ENCODE results near the gene ARSB. TPM values are rescaled to one million over a fixed set of nuclear protein-coding genes. Genes with fewer than 3 reads are reported as not detected.

ARSB gene
- total and polyA plus RNA-seq, 2 experiments from 2014 or later, result 30.1 to 43.7 TPM

DNA sequence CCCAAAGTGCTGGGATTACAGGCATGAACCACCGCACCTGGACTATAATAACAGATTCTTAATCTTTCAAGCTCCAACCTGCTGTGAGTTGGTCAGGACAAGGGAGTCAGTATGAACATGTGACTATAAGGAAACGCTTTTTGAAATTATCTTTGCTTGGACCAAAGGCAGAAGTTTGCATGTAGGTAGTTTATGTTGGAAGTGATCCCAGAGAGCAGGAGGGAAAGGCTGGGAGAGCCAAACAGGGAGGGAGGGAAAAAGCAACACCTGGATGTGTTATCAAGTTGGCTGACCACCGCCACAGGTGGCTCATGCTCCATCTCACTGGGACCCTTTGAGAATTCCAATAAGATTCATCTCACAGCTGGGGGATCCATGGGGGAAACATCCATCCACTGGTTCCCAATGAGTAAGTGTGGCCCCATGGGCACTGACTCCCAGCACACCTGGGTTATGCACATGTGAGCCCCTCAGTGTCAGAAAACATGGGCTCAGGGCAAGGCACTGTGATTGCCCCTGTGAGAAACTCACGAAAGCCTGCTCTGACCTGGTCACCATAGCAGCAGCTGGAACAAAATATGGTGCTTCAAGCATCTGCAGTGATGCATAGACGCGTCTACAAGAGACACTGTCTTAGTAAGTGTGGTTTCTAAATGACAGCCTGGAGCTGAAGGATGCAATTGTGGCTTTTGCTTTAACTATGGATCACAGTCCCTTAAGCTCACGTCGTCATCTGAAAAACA is 62.1 kb downstream of the ARSB start:
- H4K20me1 ChIP-seq (ENCODE audit: insufficient read depth), result no peaks in the 10 kb centered on the region
- H3F3A ChIP-seq (ENCODE audit: insufficient read depth), result peaks cover 8% of the 10 kb centered on the region; the same call in 1 of the 2 replicates
- peaks cover 8% of the 10 kb centered on the region for H3K4me1 ChIP-seq (ENCODE audit: insufficient read depth)
- no peak for TF ChIP-seq EZH2phosphoT487 (IDR thresholded peaks at IDR 0.05; ENCODE audit: insufficient read depth, low read depth)
- TF ChIP-seq EZH2 (IDR thresholded peaks at IDR 0.05; ENCODE audit: insufficient read depth, poor library complexity, severe bottlenecking), result no peak
- no peak overlapping the region for H2AFZ ChIP-seq
- no peaks in the 10 kb centered on the region for H3K79me2 ChIP-seq (ENCODE audit: insufficient read depth)
- H3K27ac ChIP-seq, result no peak overlapping the region
- in situ Hi-C loops (cut with MboI), result no loop called here
- 87 to 93% methylated on average over 8 of the region's 8 CpGs for WGBS, 2 experiments (ENCODE audit: low coverage in 1 of 2, low lambda C conversion rate in 2 of 2, missing lambda C conversion rate in 2 of 2)
- no peak overlapping the region for H3K9ac ChIP-seq
- H3K27me3 ChIP-seq (replicated peaks; ENCODE audit: insufficient read depth), result no peaks in the 10 kb centered on the region
- no peak overlapping the region for H3K4me2 ChIP-seq (ENCODE audit: unreplicated experiment)
- no peaks in the 10 kb centered on the region for H3K36me3 ChIP-seq (ENCODE audit: low read depth)
- H3K4me3 ChIP-seq, result no peak overlapping the region
- no peaks in the 10 kb centered on the region for H3K9me3 ChIP-seq (ENCODE audit: low read depth)
- no peak for DNase-seq
- H3K9me2 ChIP-seq (ENCODE audit: insufficient read depth), result no peaks in the 10 kb centered on the region

DNA sequence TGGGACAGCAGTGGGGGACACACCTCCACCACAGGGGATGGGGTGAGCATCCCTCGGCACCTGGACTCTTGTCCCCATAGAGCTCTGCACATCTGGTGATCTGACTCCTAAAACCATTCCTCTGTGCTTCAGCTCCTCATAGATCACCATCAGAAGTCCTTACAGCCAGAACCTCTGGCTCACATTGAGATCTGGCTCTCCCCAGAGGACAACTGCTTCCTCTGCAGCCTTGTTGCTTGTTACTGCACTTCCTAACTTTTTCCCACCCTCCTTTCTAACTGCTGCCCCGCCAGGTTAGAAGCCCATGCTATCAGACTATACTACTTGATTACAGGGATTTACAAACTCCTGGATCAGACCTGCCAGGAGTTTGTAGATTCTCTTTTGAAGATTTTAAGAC is 64.5 kb downstream of the ARSB start:
- DNase-seq, result peak; percentile 37
- Histone ChIP-seq H3K27ac (no peak overlapping the region), H3K4me3 (no peak overlapping the region), H3K9me2 (ENCODE audit: insufficient read depth) (no peaks in the 10 kb centered on the region), H3K4me2 (ENCODE audit: unreplicated experiment) (no peak overlapping the region), H3K9ac (no peak overlapping the region), H2AFZ (no peak overlapping the region), H3K4me1 (ENCODE audit: insufficient read depth) (no peaks in the 10 kb centered on the region), H3F3A (ENCODE audit: insufficient read depth) (no peaks in the 10 kb centered on the region), H3K27me3 (replicated peaks; ENCODE audit: insufficient read depth) (no peaks in the 10 kb centered on the region), H4K20me1 (ENCODE audit: insufficient read depth) (no peaks in the 10 kb centered on the region), H3K9me3 (ENCODE audit: low read depth) (no peaks in the 10 kb centered on the region), H3K79me2 (ENCODE audit: insufficient read depth) (no peaks in the 10 kb centered on the region), H3K36me3 (ENCODE audit: low read depth) (no peaks in the 10 kb centered on the region)
- 63 to 72% methylated on average over 2 of the region's 2 CpGs for WGBS, 2 experiments (ENCODE audit: low coverage in 1 of 2, low lambda C conversion rate in 2 of 2, missing lambda C conversion rate in 2 of 2)
- no peak for TF ChIP-seq EZH2phosphoT487 (IDR thresholded peaks at IDR 0.05; ENCODE audit: insufficient read depth, low read depth)
- no peak for TF ChIP-seq EZH2 (IDR thresholded peaks at IDR 0.05; ENCODE audit: insufficient read depth, poor library complexity, severe bottlenecking)
- in situ Hi-C loops (cut with MboI), result no loop called here

DNA sequence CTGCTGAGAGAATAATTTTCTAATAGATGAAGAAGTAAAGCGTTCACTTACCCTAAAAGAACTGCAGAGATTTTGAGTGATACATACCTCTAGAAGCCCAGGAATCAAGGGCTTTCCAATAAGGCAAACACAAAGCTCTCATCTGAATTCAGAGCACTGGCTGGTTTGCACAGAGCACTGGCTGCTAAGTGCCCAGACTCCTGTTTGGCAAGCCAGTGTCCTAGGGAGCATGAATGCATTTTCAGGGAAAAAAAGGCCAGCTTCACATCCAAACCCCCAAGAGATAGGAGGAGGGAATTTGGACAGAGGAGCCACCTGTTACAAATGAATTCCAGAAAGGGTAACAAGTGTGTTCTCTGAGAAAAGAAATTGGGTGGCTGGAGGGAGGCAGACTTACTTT is 65.3 kb downstream of the ARSB start:
- WGBS, 2 experiments (ENCODE audit: low coverage in 1 of 2, low lambda C conversion rate in 2 of 2, missing lambda C conversion rate in 2 of 2), result 100% methylated on average over 1 of the region's 1 CpG
- no peaks in the 10 kb centered on the region for H3K9me2 ChIP-seq (ENCODE audit: insufficient read depth)
- H3K9ac ChIP-seq, result no peak overlapping the region
- H3K4me2 ChIP-seq (ENCODE audit: unreplicated experiment), result no peak overlapping the region
- no peak overlapping the region for H2AFZ ChIP-seq
- no peaks in the 10 kb centered on the region for H3K9me3 ChIP-seq (ENCODE audit: low read depth)
- H4K20me1 ChIP-seq (ENCODE audit: insufficient read depth), result no peaks in the 10 kb centered on the region
- TF ChIP-seq EZH2 (IDR thresholded peaks at IDR 0.05; ENCODE audit: insufficient read depth, poor library complexity, severe bottlenecking), result no peak
- TF ChIP-seq EZH2phosphoT487 (IDR thresholded peaks at IDR 0.05; ENCODE audit: insufficient read depth, low read depth), result no peak
- H3K27ac ChIP-seq, result no peak overlapping the region
- no peak for DNase-seq
- H3K4me1 ChIP-seq (ENCODE audit: insufficient read depth), result no peaks in the 10 kb centered on the region
- no peak overlapping the region for H3K4me3 ChIP-seq
- H3K36me3 ChIP-seq (ENCODE audit: low read depth), result no peaks in the 10 kb centered on the region
- H3F3A ChIP-seq (ENCODE audit: insufficient read depth), result no peaks in the 10 kb centered on the region
- no peaks in the 10 kb centered on the region for H3K27me3 ChIP-seq (replicated peaks; ENCODE audit: insufficient read depth)
- H3K79me2 ChIP-seq (ENCODE audit: insufficient read depth), result no peaks in the 10 kb centered on the region
- in situ Hi-C loops (cut with MboI), result no loop called here

DNA sequence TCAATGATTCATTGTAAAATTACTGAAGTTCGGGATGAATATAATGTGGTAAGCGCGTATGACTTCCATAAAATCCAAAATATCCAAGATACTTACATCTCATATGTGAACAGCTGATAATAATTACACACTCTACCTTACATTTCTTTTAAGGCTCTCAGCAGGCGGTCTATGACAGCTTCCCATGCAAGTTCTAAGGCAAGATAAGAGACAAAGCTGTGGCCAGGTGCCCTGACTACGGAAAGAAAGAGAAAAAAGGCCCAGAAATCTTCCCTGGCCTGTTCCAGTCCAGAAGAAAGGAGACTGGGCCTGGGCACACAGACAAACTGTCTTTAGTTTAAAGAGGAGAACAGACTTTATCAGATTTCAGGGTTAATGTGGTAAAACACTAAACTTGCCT is 69.1 kb downstream of the ARSB start:
- TF ChIP-seq EZH2 (IDR thresholded peaks at IDR 0.05; ENCODE audit: insufficient read depth, poor library complexity, severe bottlenecking) (no peak), EZH2phosphoT487 (IDR thresholded peaks at IDR 0.05; ENCODE audit: insufficient read depth, low read depth) (no peak)
- no peak for DNase-seq
- 72% methylated on average over 5 of the region's 5 CpGs for WGBS, 2 experiments (ENCODE audit: low coverage in 1 of 2, low lambda C conversion rate in 2 of 2, missing lambda C conversion rate in 2 of 2)
- Histone ChIP-seq H3K27ac (no peak overlapping the region), H3K36me3 (ENCODE audit: low read depth) (no peaks in the 10 kb centered on the region), H3K9me2 (ENCODE audit: insufficient read depth) (no peaks in the 10 kb centered on the region), H3F3A (ENCODE audit: insufficient read depth) (no peaks in the 10 kb centered on the region), H3K4me3 (no peak overlapping the region), H3K9ac (no peak overlapping the region), H3K4me1 (ENCODE audit: insufficient read depth) (no peaks in the 10 kb centered on the region), H4K20me1 (ENCODE audit: insufficient read depth) (no peaks in the 10 kb centered on the region), H3K4me2 (ENCODE audit: unreplicated experiment) (no peak overlapping the region), H2AFZ (no peak overlapping the region), H3K79me2 (ENCODE audit: insufficient read depth) (no peaks in the 10 kb centered on the region), H3K27me3 (replicated peaks; ENCODE audit: insufficient read depth) (no peaks in the 10 kb centered on the region), H3K9me3 (ENCODE audit: low read depth) (no peaks in the 10 kb centered on the region)
- in situ Hi-C loops (cut with MboI), result no loop called here
